Body of pancreas (tissue), 4 donors: Measurements from ENCODE around the gene GRIK2.
"Not testable (repeated sequence)": the region's sequence is repeated elsewhere in the genome, so short reads cannot be mapped to it uniquely, and the experiment has no call there.

Source experiments
- POLR2A ChIP-seq, 3 donors: fragments of 450-650 bp; IDR thresholded peaks; one replicate each; pipeline ENCODE4 v1.6.1; 2016; ENCODE audit warnings: antibody characterized with exemption in 3 of 3, mild to moderate bottlenecking in 2 of 3
- TF ChIP-seq, protein P1 (sequence below), 7 experiments: fragments of 450-650 bp in 4 of 7; fragments of 200-600 bp in 3 of 7; sonication (generic) in 3 of 7; IDR thresholded peaks; one replicate each; pipeline ENCODE4 v1.5.1; 2016 to 2019; ENCODE audit warnings: antibody characterized with exemption in 7 of 7

DNA sequence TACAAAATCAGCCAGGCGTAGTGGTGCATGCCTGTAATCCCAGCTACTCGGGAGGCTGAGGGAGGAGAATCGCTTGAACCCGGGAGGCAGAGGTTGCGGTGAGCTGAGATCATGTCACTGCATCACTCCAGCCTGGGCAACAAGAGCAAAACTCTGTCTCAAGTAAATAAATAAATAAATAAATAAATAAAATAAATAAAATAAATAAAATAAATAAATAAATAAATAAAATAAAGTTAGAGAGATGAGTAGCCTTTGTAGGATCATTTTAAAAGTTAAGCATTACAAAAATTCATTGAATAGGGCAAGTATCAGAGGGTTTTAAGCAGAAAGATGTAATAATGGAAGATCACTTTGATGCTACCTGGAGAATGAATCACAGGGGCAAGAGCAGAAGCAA is 9.8 kb upstream of the GRIK2 start:
- TF ChIP-seq, protein P1, sequence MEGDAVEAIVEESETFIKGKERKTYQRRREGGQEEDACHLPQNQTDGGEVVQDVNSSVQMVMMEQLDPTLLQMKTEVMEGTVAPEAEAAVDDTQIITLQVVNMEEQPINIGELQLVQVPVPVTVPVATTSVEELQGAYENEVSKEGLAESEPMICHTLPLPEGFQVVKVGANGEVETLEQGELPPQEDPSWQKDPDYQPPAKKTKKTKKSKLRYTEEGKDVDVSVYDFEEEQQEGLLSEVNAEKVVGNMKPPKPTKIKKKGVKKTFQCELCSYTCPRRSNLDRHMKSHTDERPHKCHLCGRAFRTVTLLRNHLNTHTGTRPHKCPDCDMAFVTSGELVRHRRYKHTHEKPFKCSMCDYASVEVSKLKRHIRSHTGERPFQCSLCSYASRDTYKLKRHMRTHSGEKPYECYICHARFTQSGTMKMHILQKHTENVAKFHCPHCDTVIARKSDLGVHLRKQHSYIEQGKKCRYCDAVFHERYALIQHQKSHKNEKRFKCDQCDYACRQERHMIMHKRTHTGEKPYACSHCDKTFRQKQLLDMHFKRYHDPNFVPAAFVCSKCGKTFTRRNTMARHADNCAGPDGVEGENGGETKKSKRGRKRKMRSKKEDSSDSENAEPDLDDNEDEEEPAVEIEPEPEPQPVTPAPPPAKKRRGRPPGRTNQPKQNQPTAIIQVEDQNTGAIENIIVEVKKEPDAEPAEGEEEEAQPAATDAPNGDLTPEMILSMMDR (IDR thresholded peaks at IDR 0.05) = not testable (repeated sequence)
- TF ChIP-seq POLR2A (IDR thresholded peaks at IDR 0.05) = not testable (repeated sequence)
